Measurements from ENCODE around the gene EPM2AIP1. TPM values are rescaled to one million over a fixed set of nuclear protein-coding genes. Genes with fewer than 3 reads are reported as not detected.

Gene EPM2AIP1
- total RNA-seq, 1 donor from 2014 or later, result 16.5 TPM

GRCh38 chr3:37032961-37033360, 40.0 kb upstream of the EPM2AIP1 start:
- Mint-ChIP-seq H3K4me1 (ENCODE audit: low read depth, unreplicated experiment) (peaks cover 14% of the 10 kb centered on the region), H3K9me3 (ENCODE audit: unreplicated experiment) (peaks cover 19% of the 10 kb centered on the region), H3K27ac (ENCODE audit: unreplicated experiment) (no peak overlapping the region), H3K36me3 (ENCODE audit: low read depth, unreplicated experiment) (peaks cover 47% of the 10 kb centered on the region), H3K27me3 (ENCODE audit: low read depth, unreplicated experiment) (no peaks in the 10 kb centered on the region), H3K4me3 (ENCODE audit: unreplicated experiment) (no peak overlapping the region)
- FAIRE-seq (no peak), DNase-seq (ENCODE audit: low read depth) (no peak)
- Histone ChIP-seq H3K36me3 (ENCODE audit: insufficient read depth, low read length) (peaks cover 45% of the 10 kb centered on the region), H3K9me3 (ENCODE audit: insufficient read depth, low read depth, low read length) (peaks cover 6% of the 10 kb centered on the region), H3K27ac (ENCODE audit: low read depth, low read length) (no peak overlapping the region), H3K4me1 (ENCODE audit: insufficient read depth, low read length) (no peaks in the 10 kb centered on the region), H3K27me3 (ENCODE audit: insufficient read depth, low read length) (no peaks in the 10 kb centered on the region), H4K20me1 (ENCODE audit: insufficient read depth, low read length) (peaks cover 5% of the 10 kb centered on the region), H3K79me2 (ENCODE audit: insufficient read depth, low read length) (no peaks in the 10 kb centered on the region), H3K4me2 (ENCODE audit: low read length) (no peak overlapping the region), H3K4me3 (ENCODE audit: insufficient read depth, low read depth, low read length) (no peak overlapping the region), H2AFZ (ENCODE audit: low read depth, low read length) (no peak overlapping the region), H3K9ac (ENCODE audit: low read length) (no peak overlapping the region)
- TF ChIP-seq, protein P1, sequence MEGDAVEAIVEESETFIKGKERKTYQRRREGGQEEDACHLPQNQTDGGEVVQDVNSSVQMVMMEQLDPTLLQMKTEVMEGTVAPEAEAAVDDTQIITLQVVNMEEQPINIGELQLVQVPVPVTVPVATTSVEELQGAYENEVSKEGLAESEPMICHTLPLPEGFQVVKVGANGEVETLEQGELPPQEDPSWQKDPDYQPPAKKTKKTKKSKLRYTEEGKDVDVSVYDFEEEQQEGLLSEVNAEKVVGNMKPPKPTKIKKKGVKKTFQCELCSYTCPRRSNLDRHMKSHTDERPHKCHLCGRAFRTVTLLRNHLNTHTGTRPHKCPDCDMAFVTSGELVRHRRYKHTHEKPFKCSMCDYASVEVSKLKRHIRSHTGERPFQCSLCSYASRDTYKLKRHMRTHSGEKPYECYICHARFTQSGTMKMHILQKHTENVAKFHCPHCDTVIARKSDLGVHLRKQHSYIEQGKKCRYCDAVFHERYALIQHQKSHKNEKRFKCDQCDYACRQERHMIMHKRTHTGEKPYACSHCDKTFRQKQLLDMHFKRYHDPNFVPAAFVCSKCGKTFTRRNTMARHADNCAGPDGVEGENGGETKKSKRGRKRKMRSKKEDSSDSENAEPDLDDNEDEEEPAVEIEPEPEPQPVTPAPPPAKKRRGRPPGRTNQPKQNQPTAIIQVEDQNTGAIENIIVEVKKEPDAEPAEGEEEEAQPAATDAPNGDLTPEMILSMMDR (IDR thresholded peaks at IDR 0.05; ENCODE audit: insufficient read depth, low read depth, low read length), result no peak
- no peak for TF ChIP-seq EZH2 (IDR thresholded peaks at IDR 0.05; ENCODE audit: insufficient read depth, low read length)

DNA sequence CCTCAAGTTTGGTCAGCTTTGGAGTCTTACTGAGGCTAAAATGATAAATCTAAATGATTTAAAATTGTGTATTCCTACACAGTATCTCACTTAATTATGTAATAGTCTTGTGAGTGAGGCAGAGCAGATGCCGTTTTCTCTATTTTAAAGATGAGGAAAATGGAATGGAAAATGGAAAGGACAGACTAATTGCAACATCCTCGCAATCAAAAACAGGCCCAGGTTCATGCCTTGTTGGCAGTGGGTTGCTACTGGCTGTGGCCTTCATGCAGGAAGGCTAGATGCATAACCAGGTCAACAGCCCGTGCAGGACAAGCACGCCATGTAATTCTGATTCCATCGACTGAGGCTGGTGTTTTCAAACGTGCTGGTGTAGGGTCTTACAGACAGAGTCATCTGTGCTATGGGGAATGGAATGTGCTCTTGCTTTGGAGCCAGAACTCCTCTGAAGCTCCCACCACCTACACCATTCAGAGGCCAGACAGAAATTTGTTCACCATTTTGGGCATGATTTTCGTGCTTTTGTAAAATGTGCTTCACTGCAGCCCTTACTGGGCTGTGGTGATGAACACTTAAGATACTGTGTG, 38.3 kb upstream of the EPM2AIP1 start:
- Histone ChIP-seq H3K27ac (ENCODE audit: low read depth, low read length) (no peak overlapping the region), H3K79me2 (ENCODE audit: insufficient read depth, low read length) (no peaks in the 10 kb centered on the region), H3K9ac (ENCODE audit: low read length) (no peak overlapping the region), H3K4me3 (ENCODE audit: insufficient read depth, low read depth, low read length) (no peak overlapping the region), H3K4me1 (ENCODE audit: insufficient read depth, low read length) (no peaks in the 10 kb centered on the region), H4K20me1 (ENCODE audit: insufficient read depth, low read length) (peaks cover 5% of the 10 kb centered on the region), H3K9me3 (ENCODE audit: insufficient read depth, low read depth, low read length) (peaks cover 6% of the 10 kb centered on the region), H3K36me3 (ENCODE audit: insufficient read depth, low read length) (peaks cover 46% of the 10 kb centered on the region), H3K4me2 (ENCODE audit: low read length) (no peak overlapping the region), H2AFZ (ENCODE audit: low read depth, low read length) (no peak overlapping the region), H3K27me3 (ENCODE audit: insufficient read depth, low read length) (no peaks in the 10 kb centered on the region)
- Mint-ChIP-seq H3K9me3 (ENCODE audit: unreplicated experiment) (peaks cover 10% of the 10 kb centered on the region), H3K36me3 (ENCODE audit: low read depth, unreplicated experiment) (peaks cover 37% of the 10 kb centered on the region), H3K27me3 (ENCODE audit: low read depth, unreplicated experiment) (no peaks in the 10 kb centered on the region), H3K27ac (ENCODE audit: unreplicated experiment) (no peak overlapping the region), H3K4me3 (ENCODE audit: unreplicated experiment) (no peak overlapping the region), H3K4me1 (ENCODE audit: low read depth, unreplicated experiment) (peaks cover 14% of the 10 kb centered on the region)
- peak; percentile 20 for DNase-seq (ENCODE audit: low read depth)
- TF ChIP-seq, protein P1 (IDR thresholded peaks at IDR 0.05; ENCODE audit: insufficient read depth, low read depth, low read length), result no peak
- TF ChIP-seq EZH2 (IDR thresholded peaks at IDR 0.05; ENCODE audit: insufficient read depth, low read length), result no peak
- FAIRE-seq, result no peak

DNA sequence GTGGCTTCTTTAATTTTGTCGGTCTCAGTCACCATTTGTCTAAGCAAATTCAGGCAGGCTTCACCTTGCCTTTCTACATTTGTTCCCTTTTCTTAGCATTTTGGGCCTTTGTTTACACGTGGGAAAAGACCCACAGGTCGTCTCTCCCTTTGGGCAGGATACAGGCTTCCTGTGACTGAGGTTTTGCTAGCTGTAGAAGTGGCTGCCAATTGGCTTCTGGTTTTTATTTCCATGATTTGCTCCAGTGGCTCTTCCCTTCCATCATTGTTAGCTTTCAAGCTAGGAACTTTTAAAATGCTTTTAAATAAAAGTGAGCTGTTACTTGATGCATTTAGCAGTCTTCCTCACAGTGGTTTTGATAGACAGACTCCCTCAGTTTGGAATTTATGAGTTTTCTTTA, 37.7 kb upstream of the EPM2AIP1 start:
- no peak overlapping the region for H2AFZ ChIP-seq (ENCODE audit: low read depth, low read length)
- no peaks in the 10 kb centered on the region for H3K4me1 ChIP-seq (ENCODE audit: insufficient read depth, low read length)
- H3K36me3 ChIP-seq (ENCODE audit: insufficient read depth, low read length), result peaks cover 52% of the 10 kb centered on the region
- Mint-ChIP-seq H3K4me1 (ENCODE audit: low read depth, unreplicated experiment) (peaks cover 14% of the 10 kb centered on the region), H3K9me3 (ENCODE audit: unreplicated experiment) (peaks cover 4% of the 10 kb centered on the region), H3K36me3 (ENCODE audit: low read depth, unreplicated experiment) (peaks cover 36% of the 10 kb centered on the region), H3K27me3 (ENCODE audit: low read depth, unreplicated experiment) (no peaks in the 10 kb centered on the region), H3K4me3 (ENCODE audit: unreplicated experiment) (no peak overlapping the region), H3K27ac (ENCODE audit: unreplicated experiment) (no peak overlapping the region)
- TF ChIP-seq, protein P1 (IDR thresholded peaks at IDR 0.05; ENCODE audit: insufficient read depth, low read depth, low read length), result no peak
- no peak for TF ChIP-seq EZH2 (IDR thresholded peaks at IDR 0.05; ENCODE audit: insufficient read depth, low read length)
- FAIRE-seq, result no peak
- H4K20me1 ChIP-seq (ENCODE audit: insufficient read depth, low read length), result peaks cover 5% of the 10 kb centered on the region
- no peak overlapping the region for H3K4me2 ChIP-seq (ENCODE audit: low read length)
- H3K4me3 ChIP-seq (ENCODE audit: insufficient read depth, low read depth, low read length), result no peak overlapping the region
- no peak for DNase-seq (ENCODE audit: low read depth)
- H3K9me3 ChIP-seq (ENCODE audit: insufficient read depth, low read depth, low read length), result peaks cover under 1% of the 10 kb centered on the region
- no peaks in the 10 kb centered on the region for H3K27me3 ChIP-seq (ENCODE audit: insufficient read depth, low read length)
- H3K9ac ChIP-seq (ENCODE audit: low read length), result no peak overlapping the region
- H3K79me2 ChIP-seq (ENCODE audit: insufficient read depth, low read length), result no peaks in the 10 kb centered on the region
- H3K27ac ChIP-seq (ENCODE audit: low read depth, low read length), result no peak overlapping the region
